GM12872 (cell line): ENCODE results near the gene ARHGAP6.

ENCODE experiments used
- CTCF ChIP-seq: IDR thresholded peaks from 3 replicates; pipeline ENCODE4 v1.5.1; 2011; ENCODE audit warnings: low read depth, mild to moderate bottlenecking, low read length, moderate library complexity; ENCODE audit not compliant: insufficient read depth

The ARHGAP6 gene

GRCh38 chrX:11533199-11533651 is 132.5 kb downstream of the ARHGAP6 start:
- TF ChIP-seq CTCF, result peak; percentile 34; the same call in 1 of the 3 replicates

GRCh38 chrX:11532291-11533078 is 133.2 kb downstream of the ARHGAP6 start:
- no peak for TF ChIP-seq CTCF

GRCh38 chrX:11531226-11531625 is 134.5 kb downstream of the ARHGAP6 start:
- TF ChIP-seq CTCF, result peak; percentile 29; the same call in 1 of the 3 replicates

- 0 out of 3 replicates have a peak, but pooled peaks have one; percentile 6 for TF ChIP-seq CTCF
These were observed 135.1 kb downstream of the ARHGAP6 start for GRCh38 chrX:11530621-11531020.

GRCh38 chrX:11528623-11529022 is 137.1 kb downstream of the ARHGAP6 start:
- no peak for TF ChIP-seq CTCF

- TF ChIP-seq CTCF, result no peak
These were observed 140.0 kb downstream of the ARHGAP6 start for GRCh38 chrX:11525685-11526084.

GRCh38 chrX:11509786-11510185 is 155.9 kb downstream of the ARHGAP6 start:
- TF ChIP-seq CTCF, result no peak
